H1 (cell line): ENCODE measurements around the gene SETD1B. TPM values are rescaled to one million over a fixed set of nuclear protein-coding genes. Genes with fewer than 3 reads are reported as not detected.
A peak's percentile ranks its signal among the peaks of the same experiment; 100 is the strongest.

ENCODE experiments used
- CTCF ChIA-PET: fragments of 300-600 bp; sonication (Branson Sonifier 250); formaldehyde crosslinking; loops from one replicate; lab custom pipeline; 2021; ENCODE audit not compliant: partially characterized antibody; lab: Charles Lee
- POLR2A ChIA-PET: fragments of 300-600 bp; sonication (Branson Sonifier 250); formaldehyde crosslinking; loops from one replicate; lab custom pipeline; 2021; ENCODE audit warnings: inconsistent platforms; ENCODE audit not compliant: partially characterized antibody; lab: Charles Lee
- DNase-seq, 2 experiments: peaks; one replicate each; pipeline versions ENCODE4 v3.0.0 to v3.0.0-alpha.2; 2010 to 2022; ENCODE audit warnings: low spot score in 2 of 2, low read depth in 1 of 2, mixed read lengths in 1 of 2
- FAIRE-seq: peaks from 2 replicates; lab custom pipeline; 2011; peaks lifted over from hg19 to GRCh38; lab: Jason Lieb, UNC
- H2AFZ ChIP-seq: 2 replicates; pipeline ENCODE4 v1.8.1; 2012; ENCODE audit warnings: low read length, inconsistent platforms
- H2AK5ac ChIP-seq: 2 replicates; pipeline ENCODE4 v1.6.1; 2013; ENCODE audit warnings: low read depth, low read length
- H2BK120ac ChIP-seq: replicated peaks from 2 replicates; pipeline ENCODE3; 2013; ENCODE audit warnings: low read depth, low read length, inconsistent platforms
- H2BK12ac ChIP-seq: 2 replicates; pipeline ENCODE4 v1.6.1; 2013; ENCODE audit warnings: low read depth, low read length
- H2BK15ac ChIP-seq: 2 replicates; pipeline ENCODE4 v1.6.1; 2013; ENCODE audit warnings: low read length
- H2BK20ac ChIP-seq: 2 replicates; pipeline ENCODE4 v1.6.1; 2013; ENCODE audit warnings: low read length
- H2BK5ac ChIP-seq: 2 replicates; pipeline ENCODE4 v1.6.1; 2013; ENCODE audit warnings: low read depth, low read length
- H3K14ac ChIP-seq: 2 replicates; pipeline ENCODE4 v1.6.1; 2013; ENCODE audit warnings: inconsistent platforms; ENCODE audit not compliant: insufficient read length
- H3K18ac ChIP-seq: 2 replicates; pipeline ENCODE4 v1.6.1; 2013; ENCODE audit warnings: low read length; ENCODE audit errors: extremely low read depth
- H3K23ac ChIP-seq: 2 replicates; pipeline ENCODE4 v1.6.1; 2013; ENCODE audit warnings: inconsistent platforms; ENCODE audit not compliant: insufficient read length
- H3K23me2 ChIP-seq: 2 replicates; pipeline ENCODE4 v1.6.1; 2013; ENCODE audit warnings: low read depth, low read length
- H3K27ac ChIP-seq: 2 replicates; pipeline ENCODE4 v1.6.1; 2011; ENCODE audit warnings: low read depth, low read length, inconsistent platforms
- H3K27me3 ChIP-seq, 4 experiments: replicated peaks in 1 of 4; 1 replicate in 1 of 4; 2 replicates in 3 of 4; pipeline versions ENCODE4 v1.6.1 to v1.8.1; 2011 to 2013; ENCODE audit warnings: low read length in 3 of 4, mild to moderate bottlenecking in 3 of 4, inconsistent platforms in 2 of 4, mixed read lengths in 2 of 4, moderate library complexity in 1 of 4; ENCODE audit not compliant: control insufficient read depth in 3 of 4, insufficient read depth in 3 of 4; ENCODE audit errors: extremely low read depth in 1 of 4
- H3K36me3 ChIP-seq, 4 experiments: 2 replicates each; pipeline versions ENCODE4 v1.6.1 to v1.8.1; 2011 to 2013; ENCODE audit warnings: mild to moderate bottlenecking in 4 of 4, low read length in 3 of 4, moderate library complexity in 2 of 4, control low read depth in 1 of 4, inconsistent platforms in 1 of 4; ENCODE audit not compliant: insufficient read depth in 4 of 4, control insufficient read depth in 2 of 4
- H3K4ac ChIP-seq: replicated peaks from 2 replicates; pipeline ENCODE3; 2013; ENCODE audit warnings: low read length, low read depth, mixed read lengths, inconsistent platforms; ENCODE audit not compliant: insufficient read length
- H3K4me1 ChIP-seq, 4 experiments: replicated peaks in 1 of 4; 1 replicate in 1 of 4; 2 replicates in 3 of 4; pipeline versions ENCODE4 v1.6.1 to v1.8.1; 2011 to 2013; ENCODE audit warnings: low read length in 3 of 4, inconsistent platforms in 2 of 4, mixed read lengths in 1 of 4; ENCODE audit not compliant: insufficient read depth in 4 of 4, control insufficient read depth in 3 of 4
- H3K4me2 ChIP-seq, 2 experiments: 2 replicates each; pipeline versions ENCODE4 v1.6.1 to v1.8.1; 2011 to 2013; ENCODE audit warnings: low read depth in 2 of 2, low read length in 2 of 2, control low read depth in 1 of 2, inconsistent platforms in 1 of 2, mild to moderate bottlenecking in 1 of 2; ENCODE audit not compliant: insufficient read depth in 1 of 2
- H3K4me3 ChIP-seq, 4 experiments: fragments of 200-600, 300-600 bp in 1 of 4; sonication (generic), shearing (Covaris generic), sonication (Bioruptor Twin) in 1 of 4; 2 replicates each; pipeline versions ENCODE4 v1.5.1 to v1.8.1; 2011 to 2016; ENCODE audit warnings: low read length in 4 of 4, low read depth in 3 of 4, control low read depth in 2 of 4, inconsistent platforms in 2 of 4, mild to moderate bottlenecking in 2 of 4, mixed read lengths in 1 of 4, moderate library complexity in 1 of 4; ENCODE audit not compliant: insufficient read depth in 2 of 4; ENCODE audit errors: extremely low read depth in 1 of 4
- H3K56ac ChIP-seq: replicated peaks from 2 replicates; pipeline ENCODE3; 2013; ENCODE audit warnings: low read depth, mild to moderate bottlenecking, mixed read lengths, low read length, inconsistent platforms; ENCODE audit not compliant: insufficient read length
- H3K79me1 ChIP-seq: 2 replicates; pipeline ENCODE4 v1.6.1; 2013; ENCODE audit warnings: low read depth, low read length, control low read depth
- H3K79me2 ChIP-seq, 2 experiments: 2 replicates each; pipeline versions ENCODE4 v1.6.1 to v1.8.1; 2012 to 2013; ENCODE audit warnings: low read length in 2 of 2, mild to moderate bottlenecking in 2 of 2, inconsistent platforms in 1 of 2; ENCODE audit not compliant: insufficient read depth in 2 of 2, control insufficient read depth in 1 of 2
- H3K9ac ChIP-seq, 4 experiments: replicated peaks in 1 of 4; 1 replicate in 1 of 4; 2 replicates in 3 of 4; pipeline versions ENCODE4 v1.6.1 to v1.8.1; 2011 to 2013; ENCODE audit warnings: low read depth in 3 of 4, low read length in 3 of 4, control low read depth in 2 of 4, mild to moderate bottlenecking in 2 of 4, moderate library complexity in 2 of 4, inconsistent platforms in 1 of 4; ENCODE audit errors: extremely low read depth in 1 of 4
- H3K9me3 ChIP-seq, 2 experiments: 2 replicates each; pipeline versions ENCODE4 v1.6.1 to v1.8.1; 2012 to 2013; ENCODE audit warnings: mild to moderate bottlenecking in 2 of 2, moderate library complexity in 2 of 2, control low read depth in 1 of 2, inconsistent platforms in 1 of 2, low read depth in 1 of 2, low read length in 1 of 2, mixed read lengths in 1 of 2; ENCODE audit not compliant: insufficient read depth in 2 of 2
- H4K20me1 ChIP-seq, 2 experiments: replicated peaks in 1 of 2; 2 replicates each; pipeline versions ENCODE3 to v1.8.1; 2011 to 2013; ENCODE audit warnings: inconsistent platforms in 2 of 2, low read length in 2 of 2, mild to moderate bottlenecking in 1 of 2; ENCODE audit not compliant: insufficient read depth in 2 of 2, control insufficient read depth in 1 of 2
- H4K5ac ChIP-seq: 2 replicates; pipeline ENCODE4 v1.6.1; 2013; ENCODE audit warnings: low read length, low read depth, mixed read lengths, inconsistent platforms; ENCODE audit not compliant: insufficient read length
- H4K8ac ChIP-seq: 2 replicates; pipeline ENCODE4 v1.8.0; 2013; ENCODE audit warnings: mild to moderate bottlenecking, moderate library complexity, low read length, inconsistent platforms; ENCODE audit not compliant: insufficient read depth; ENCODE audit errors: extremely low read depth
- H4K91ac ChIP-seq: replicated peaks from 2 replicates; pipeline ENCODE3; 2013; ENCODE audit warnings: low read length, mixed read lengths, inconsistent platforms; ENCODE audit not compliant: insufficient read length
- ASH2L ChIP-seq: fragments of 200-600, 300-600 bp; sonication (generic); IDR thresholded peaks from one replicate; pipeline ENCODE4 v1.7.1; 2017; ENCODE audit warnings: low read length
- CBX8 ChIP-seq: fragments of 300-800, 300-1000 bp; sonication (generic); IDR thresholded peaks from 2 replicates; pipeline ENCODE4 v1.7.1; 2016; ENCODE audit warnings: low read depth, low read length, borderline replicate concordance
- CEBPB ChIP-seq: IDR thresholded peaks from 2 replicates; pipeline ENCODE4 v1.6.1; 2012; ENCODE audit warnings: low read depth, low read length
- POLR2A ChIP-seq, 2 experiments: IDR thresholded peaks; 1 replicate in 1 of 2; 2 replicates in 1 of 2; pipeline ENCODE4 v1.6.1; 2011; ENCODE audit warnings: low read depth in 2 of 2, low read length in 2 of 2, mild to moderate bottlenecking in 2 of 2; ENCODE audit errors: control extremely low read depth in 1 of 2
- RAD21 ChIP-seq, 2 experiments: IDR thresholded peaks in 1 of 2; conservative IDR thresholded peaks in 1 of 2; 2 replicates each; pipeline ENCODE4 v1.6.1; 2011; ENCODE audit warnings: low read depth in 2 of 2, low read length in 2 of 2, improper control_type of control experiment in 1 of 2, inconsistent platforms in 1 of 2, mild to moderate bottlenecking in 1 of 2, moderate library complexity in 1 of 2
- SIN3A ChIP-seq, 2 experiments: IDR thresholded peaks in 1 of 2; conservative IDR thresholded peaks in 1 of 2; 2 replicates each; pipeline ENCODE4 v1.6.1; 2011 to 2012; ENCODE audit warnings: low read length in 2 of 2, improper control_type of control experiment in 1 of 2, low read depth in 1 of 2, mild to moderate bottlenecking in 1 of 2
- SIX5 ChIP-seq: IDR thresholded peaks from 2 replicates; pipeline ENCODE4 v1.6.1; 2011; ENCODE audit warnings: mild to moderate bottlenecking, low read depth, low read length
- TAF1 ChIP-seq: IDR thresholded peaks from 2 replicates; pipeline ENCODE4 v1.6.1; 2011; ENCODE audit warnings: mild to moderate bottlenecking, low read depth, low read length
- TAF7 ChIP-seq: optimal IDR thresholded peaks from 2 replicates; pipeline ENCODE3; 2011; ENCODE audit warnings: low read depth, mild to moderate bottlenecking, inconsistent platforms, low read length, moderate library complexity, borderline replicate concordance
- WGBS, 2 experiments: shearing (Covaris generic) in 1 of 2; methylation state at CpG; one replicate each; pipeline versions ENCODE4 v1.1.6 to v1.1.7; 2013 to 2015; ENCODE audit warnings: low lambda C conversion rate in 2 of 2, mixed read lengths in 2 of 2, inconsistent platforms in 1 of 2, low coverage in 1 of 2, missing lambda C conversion rate in 1 of 2; ENCODE audit not compliant: insufficient replicate concordance in 2 of 2, insufficient coverage in 1 of 2, insufficient read length in 1 of 2; ENCODE audit errors: extremely low coverage in 1 of 2, missing lambda C conversion rate in 1 of 2; 5-methylcytosine and 5-hydroxymethylcytosine counted together
- polyA plus RNA-seq, 7 experiments: library from polyadenylated mRNA; depleted of rRNA in 3 of 7; stranded (reverse) in 5 of 7; unstranded in 2 of 7; fragments of >200 nt in 5 of 7; fragments of 200-250 nt in 2 of 7; gene quantifications; 1 replicate in 5 of 7; 2 replicates in 1 of 7; 4 replicates in 1 of 7; pipeline versions ENCODE4 v1.2.1 to v1.2.3, GENCODE V29; 2011 to 2013; ENCODE audit warnings: missing spikeins in 2 of 7, mixed read lengths in 2 of 7
- total RNA-seq: library from RNA; stranded (reverse); fragmentation: NEBNext Ultra II Directional; extraction: Animal tissue kit (Norgen Biotek cat#: 25700); gene quantifications from 2 replicates; pipeline ENCODE4 v1.2.1, GENCODE V29; 2021

The SETD1B gene
- total and polyA plus RNA-seq, 2 of the 8 experiments (the other 6 are each of a cell fraction or from before 2014, with no cell fraction given) = 1.3 to 17.7 TPM

DNA sequence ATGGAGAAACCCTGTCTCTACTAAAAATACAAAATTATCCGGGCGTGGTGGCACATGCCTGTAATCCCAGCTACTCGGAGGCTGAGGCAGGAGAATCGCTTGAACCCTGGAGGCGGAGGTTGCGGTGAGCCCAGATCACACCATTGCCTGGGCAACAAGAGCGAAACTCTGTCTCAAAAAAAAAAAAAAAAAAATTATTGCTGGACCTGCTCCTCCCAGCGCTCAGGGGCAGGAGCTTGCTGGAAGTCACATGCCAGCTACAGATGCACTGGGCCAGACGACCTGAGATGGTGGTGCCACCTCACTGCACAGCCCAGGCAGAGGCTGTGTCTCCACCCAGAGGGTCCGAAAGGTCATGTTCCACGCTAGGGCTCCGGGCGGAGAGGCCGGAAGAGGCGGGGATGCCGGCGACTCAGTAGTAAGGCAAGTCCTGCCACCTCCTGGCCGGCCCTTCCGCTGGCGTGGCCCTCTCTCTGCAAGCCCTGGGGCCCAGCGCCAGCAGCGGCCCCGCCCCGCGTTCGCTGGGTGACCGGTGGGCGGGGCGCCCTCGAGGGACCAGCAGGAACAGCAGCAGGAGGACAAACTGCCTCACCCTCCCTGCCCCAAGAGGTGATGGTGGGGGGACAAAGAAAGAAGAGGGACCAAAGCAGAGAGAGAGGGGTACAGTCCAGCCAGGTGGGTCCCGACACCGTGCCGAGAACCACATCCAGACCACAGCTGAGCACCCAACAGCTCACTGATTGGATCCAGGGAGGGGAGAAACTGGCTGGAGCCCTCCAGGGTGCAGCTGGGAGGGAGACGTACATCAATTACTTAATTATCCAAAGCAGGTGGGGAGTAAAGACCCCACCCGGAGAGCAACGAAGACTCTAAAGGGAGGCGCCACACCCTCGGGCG is 6.7 kb upstream of the SETD1B start:
- no peak overlapping the region for H2AK5ac ChIP-seq
- H3K27ac ChIP-seq = 0 out of 2 replicates have a peak overlapping the region, but pooled peaks have one; percentile 13
- H3K27me3 ChIP-seq = 0 out of 7 replicates have a peak, but pooled peaks cover 0 to 2% (median 0%) of the 10 kb centered on the region in 4 experiments
- no peak overlapping the region for H2BK120ac ChIP-seq
- peak overlapping the region in 1 of 4 experiments; percentile 8; a peak in 2 of 7 replicates for H3K9ac ChIP-seq
- peaks cover 9 to 16% of the 10 kb centered on the region in 2 experiments for H4K20me1 ChIP-seq
- peak overlapping the region in 3 of 4 experiments; percentile 14 to 47 (median 32); a peak in 3 of 8 replicates for H3K4me3 ChIP-seq
- no peak overlapping the region for H3K56ac ChIP-seq
- no peak for FAIRE-seq
- H4K91ac ChIP-seq = peak overlapping the region; percentile 10
- no peak overlapping the region for H3K4ac ChIP-seq
- no peak overlapping the region for H3K23ac ChIP-seq
- no peak overlapping the region for H3K14ac ChIP-seq
- 0 out of 2 replicates have a peak, but pooled peaks cover 9% of the 10 kb centered on the region for H3K79me1 ChIP-seq
- peak overlapping the region; percentile 95; the same call in 1 of the 2 replicates for H2BK20ac ChIP-seq
- no peak overlapping the region for H2AFZ ChIP-seq
- H3K36me3 ChIP-seq = peaks cover 0 to 16% (median 3%) of the 10 kb centered on the region in 4 experiments; a peak in 4 of 8 replicates
- peaks cover 11 to 43% (median 23%) of the 10 kb centered on the region in 4 experiments for H3K4me1 ChIP-seq
- H2BK5ac ChIP-seq = peak overlapping the region; percentile 84
- H3K9me3 ChIP-seq = no peaks in the 10 kb centered on the region
- H3K18ac ChIP-seq = peak overlapping the region; percentile 68
- peak; percentile 79 to 87 for DNase-seq
- peak overlapping the region; percentile 75; the same call in 1 of the 2 replicates for H2BK15ac ChIP-seq
- H3K79me2 ChIP-seq = peaks cover 0 to 32% of the 10 kb centered on the region in 2 experiments; a peak in 2 of 4 replicates
- peak overlapping the region; percentile 66 to 92 for H3K4me2 ChIP-seq
- no peak overlapping the region; the same call in 1 of the 2 replicates for H4K8ac ChIP-seq
- H3K23me2 ChIP-seq = peaks cover 24% of the 10 kb centered on the region; the same call in 1 of the 2 replicates
- H2BK12ac ChIP-seq = 0 out of 2 replicates have a peak overlapping the region, but pooled peaks have one; percentile 50
- ChIA-PET POLR2A (interaction anchor here (0.8 to 34.9 kb wide), 10 partner anchors 3 to 212 kb away, joined by 3 to 958 read pairs (median 8); partner anchors contain the start of genes PSMD9, RHOF and SETD1B), CTCF (interaction anchor here (0.8 to 18.2 kb wide), 10 partner anchors 11 to 257 kb away, joined by 3 to 363 read pairs (median 74); partner anchors contain the start of genes PSMD9 and SETD1B)
- 34% methylated on average over 36 of the region's 39 CpGs; no CpG with 5 or more reads in 1 of the 2 experiments for WGBS, 2 experiments
- peak overlapping the region; percentile 60 for H4K5ac ChIP-seq
- TF ChIP-seq CBX8 (no peak), RAD21 (IDR thresholded peaks at IDR 0.05 in 1 of 2, conservative IDR thresholded peaks at IDR 0.05 in 1 of 2; ENCODE audit: low read depth in 2 of 2, low read length in 2 of 2) (peak in 1 of 2 experiments; percentile 26; a peak in 1 of 4 replicates), POLR2A (IDR thresholded peaks at IDR 0.05; ENCODE audit: control extremely low read depth in 1 of 2, low read depth in 2 of 2, low read length in 2 of 2) (peak in 1 of 2 experiments; percentile 37; a peak in 1 of 3 replicates), TAF7 (no peak), ASH2L (peak; percentile 21), SIN3A (conservative IDR thresholded peaks at IDR 0.05 in 1 of 2, IDR thresholded peaks at IDR 0.05 in 1 of 2; ENCODE audit: low read depth in 1 of 2, low read length in 2 of 2) (0 out of 4 replicates have a peak, but pooled peaks of 1 of the 2 experiments have one; percentile 37), CEBPB (no peak), TAF1 (0 out of 2 replicates have a peak, but pooled peaks have one; percentile 28), SIX5 (no peak)
